Panc1 (cell line): ENCODE results near the gene SLU7.

ENCODE experiments used
- CTCF ChIP-seq: fragments of 450-650 bp; IDR thresholded peaks from 2 replicates; pipeline ENCODE4 v1.5.1; 2017; ENCODE audit warnings: mild to moderate bottlenecking
- TCF7L2 ChIP-seq: IDR thresholded peaks from 2 replicates; pipeline ENCODE4 v1.6.1; 2011; ENCODE audit warnings: mild to moderate bottlenecking, low read depth, low read length, inconsistent platforms

GRCh38 chr5:160375166-160375565, 43.7 kb downstream of the SLU7 start:
- TF ChIP-seq CTCF: no peak
- TF ChIP-seq TCF7L2: no peak
